Fibroblast of mammary gland (primary cell): ENCODE data around the gene AGAP1.

Source experiments
- DNase-seq: peaks from one replicate; pipeline ENCODE4 v3.0.0-alpha.2; 2010; ENCODE audit warnings: low read depth
- H3K4me3 ChIP-seq: 2 replicates; pipeline ENCODE4 v1.5.1; 2011; ENCODE audit warnings: low read depth, mild to moderate bottlenecking, low read length, moderate library complexity; ENCODE audit not compliant: control insufficient read depth
- TF ChIP-seq, protein P1 (sequence below): conservative IDR thresholded peaks from 2 replicates; pipeline ENCODE4 v1.5.1; 2011; ENCODE audit warnings: low read depth, low read length, inconsistent platforms; ENCODE audit not compliant: control insufficient read depth, insufficient read depth

AGAP1 gene

DNA sequence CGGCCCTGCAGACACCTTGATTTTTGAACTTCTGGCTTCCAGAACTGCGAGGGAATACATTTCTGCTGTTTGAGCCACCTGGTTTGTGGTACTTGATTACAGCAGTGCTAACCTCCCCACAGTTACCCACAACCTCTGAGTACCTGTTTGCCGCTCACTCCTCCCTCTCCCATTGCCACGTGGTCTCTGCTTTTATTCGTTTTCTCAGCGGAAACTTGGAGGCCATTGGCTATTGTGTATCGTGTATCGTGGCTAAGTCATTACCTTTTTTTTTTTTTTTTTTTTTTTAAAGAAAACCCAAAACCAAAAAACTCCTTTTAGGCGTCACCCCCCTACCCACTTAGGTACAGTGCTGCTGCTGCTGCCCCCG lies 90.8 kb downstream of the AGAP1 start:
- TF ChIP-seq, protein P1, sequence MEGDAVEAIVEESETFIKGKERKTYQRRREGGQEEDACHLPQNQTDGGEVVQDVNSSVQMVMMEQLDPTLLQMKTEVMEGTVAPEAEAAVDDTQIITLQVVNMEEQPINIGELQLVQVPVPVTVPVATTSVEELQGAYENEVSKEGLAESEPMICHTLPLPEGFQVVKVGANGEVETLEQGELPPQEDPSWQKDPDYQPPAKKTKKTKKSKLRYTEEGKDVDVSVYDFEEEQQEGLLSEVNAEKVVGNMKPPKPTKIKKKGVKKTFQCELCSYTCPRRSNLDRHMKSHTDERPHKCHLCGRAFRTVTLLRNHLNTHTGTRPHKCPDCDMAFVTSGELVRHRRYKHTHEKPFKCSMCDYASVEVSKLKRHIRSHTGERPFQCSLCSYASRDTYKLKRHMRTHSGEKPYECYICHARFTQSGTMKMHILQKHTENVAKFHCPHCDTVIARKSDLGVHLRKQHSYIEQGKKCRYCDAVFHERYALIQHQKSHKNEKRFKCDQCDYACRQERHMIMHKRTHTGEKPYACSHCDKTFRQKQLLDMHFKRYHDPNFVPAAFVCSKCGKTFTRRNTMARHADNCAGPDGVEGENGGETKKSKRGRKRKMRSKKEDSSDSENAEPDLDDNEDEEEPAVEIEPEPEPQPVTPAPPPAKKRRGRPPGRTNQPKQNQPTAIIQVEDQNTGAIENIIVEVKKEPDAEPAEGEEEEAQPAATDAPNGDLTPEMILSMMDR: no peak
- DNase-seq: no peak

DNA sequence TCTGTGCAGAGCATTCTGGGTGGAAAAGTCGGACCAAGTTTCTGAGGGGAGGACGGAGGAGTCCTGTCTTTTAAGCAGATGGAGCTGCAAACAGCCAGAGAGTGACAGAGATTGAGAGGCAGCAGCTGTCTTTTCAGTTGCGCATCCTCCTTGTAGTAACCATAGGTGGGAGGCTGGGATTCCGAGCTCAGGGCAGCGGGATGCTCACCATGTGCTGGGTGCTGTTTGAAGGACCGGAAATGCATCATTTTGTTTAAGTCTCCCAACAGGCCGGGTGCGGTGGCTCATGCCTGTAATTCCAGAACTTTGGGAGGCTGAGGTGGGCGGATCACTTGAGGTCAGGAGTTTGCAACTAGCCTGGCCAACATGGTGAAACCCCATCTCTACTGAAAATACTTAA lies 93.4 kb downstream of the AGAP1 start:
- H3K4me3 ChIP-seq: no peak overlapping the region
- TF ChIP-seq, protein P1: no peak
- DNase-seq: no peak

More for the DNA sequence above, 90.8 kb downstream of the AGAP1 start:
- H3K4me3 ChIP-seq: no peak overlapping the region

DNA sequence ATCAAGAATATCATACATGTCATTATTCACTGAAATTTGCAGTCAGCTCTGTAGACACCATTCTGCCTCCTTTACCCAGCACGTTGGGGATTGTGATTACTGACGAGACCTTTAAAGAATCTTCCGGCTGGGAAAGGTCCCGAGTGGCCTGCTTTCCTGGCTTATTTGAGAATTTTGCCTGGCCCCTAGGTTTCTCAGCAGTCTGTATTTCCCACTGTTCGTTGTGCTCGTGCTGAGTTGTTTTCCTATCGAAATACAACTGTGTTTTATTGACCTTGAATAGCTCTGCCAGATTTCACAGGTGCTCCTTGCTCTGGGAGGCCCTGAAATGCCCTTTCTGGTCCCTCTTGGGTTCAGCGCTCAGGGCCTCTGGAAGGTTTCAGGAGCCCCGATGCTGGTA lies 94.9 kb downstream of the AGAP1 start:
- TF ChIP-seq, protein P1: no peak
- no peak for DNase-seq
- H3K4me3 ChIP-seq: no peak overlapping the region

DNA sequence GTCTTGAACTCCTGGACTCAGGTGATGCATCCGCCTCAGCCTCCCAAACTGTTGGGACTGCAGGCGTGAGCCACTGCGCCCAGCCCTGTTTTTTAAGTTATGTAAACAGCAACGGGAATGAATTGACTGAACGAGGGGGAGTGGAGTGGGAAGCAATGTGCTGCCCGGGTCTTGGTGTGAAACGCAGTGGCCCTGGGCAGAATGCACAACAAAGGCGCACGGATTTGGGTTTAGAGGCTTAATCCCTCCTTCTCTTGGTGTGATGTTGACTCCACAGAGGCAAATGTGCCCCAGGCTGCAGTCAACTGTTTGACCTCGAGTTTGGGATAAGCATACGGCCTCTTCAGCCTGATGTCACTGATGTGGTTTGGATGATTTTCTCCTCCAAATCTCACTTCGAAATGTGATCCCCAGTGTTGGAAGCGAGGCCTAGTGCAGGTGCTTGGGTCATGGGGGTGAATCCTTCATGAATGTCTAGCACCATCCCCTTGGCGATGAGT lies 97.4 kb downstream of the AGAP1 start:
- no peak overlapping the region for H3K4me3 ChIP-seq
- no peak for DNase-seq
- TF ChIP-seq, protein P1: no peak

DNA sequence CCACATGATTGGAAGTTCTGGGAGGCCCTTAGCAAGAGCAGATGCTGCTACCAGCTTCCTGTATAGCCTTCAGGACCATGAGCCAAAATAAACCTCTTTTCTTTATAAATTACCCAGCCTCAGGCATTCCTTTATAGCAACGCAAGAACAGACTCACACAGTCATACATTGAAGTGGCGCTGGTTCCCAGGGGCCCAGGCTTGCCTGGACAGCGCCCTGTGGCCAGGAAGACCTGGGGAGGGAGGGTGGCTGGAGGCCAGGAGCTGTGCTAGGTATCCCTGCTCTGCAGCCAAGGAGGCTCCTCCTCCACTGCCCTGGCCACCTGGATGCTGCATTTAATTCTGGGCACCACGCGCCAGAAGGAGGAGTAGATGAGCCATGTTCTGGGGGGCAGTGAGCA lies 98.1 kb downstream of the AGAP1 start:
- TF ChIP-seq, protein P1: no peak
- peak; percentile 26 for DNase-seq
- no peak overlapping the region for H3K4me3 ChIP-seq

DNA sequence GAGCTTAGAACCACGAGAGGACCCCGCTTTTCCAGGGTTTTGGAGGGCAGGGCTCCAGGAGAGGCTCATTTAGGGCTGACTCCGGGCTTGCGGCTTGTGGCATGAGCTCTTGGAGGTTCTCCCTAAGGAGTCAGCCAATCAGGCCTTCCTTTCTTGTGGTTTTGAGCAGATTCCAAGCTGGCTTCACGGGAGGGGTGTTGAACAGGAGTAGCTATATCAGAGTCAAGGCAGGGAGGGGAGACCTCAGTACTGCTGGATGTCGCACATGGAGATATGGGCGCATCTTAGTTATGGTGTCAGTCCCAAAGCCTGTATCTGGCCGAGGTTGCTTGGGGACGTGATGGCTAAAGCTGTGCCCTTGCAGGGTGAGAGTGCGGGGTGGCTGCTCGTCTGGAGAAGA lies 98.6 kb downstream of the AGAP1 start:
- H3K4me3 ChIP-seq: no peak overlapping the region
- no peak for DNase-seq

More for the DNA sequence above, 98.6 kb downstream of the AGAP1 start:
- TF ChIP-seq, protein P1: no peak
